ENCODE data around the gene OMP. TPM values are rescaled to one million over a fixed set of nuclear protein-coding genes. Genes with fewer than 3 reads are reported as not detected.
A peak's percentile ranks its signal among the peaks of the same experiment; 100 is the strongest.

OMP gene
- total and polyA plus RNA-seq, 2 of the 13 experiments (the other 11 are each of a cell fraction or from before 2014, with no cell fraction given): not detected

DNA sequence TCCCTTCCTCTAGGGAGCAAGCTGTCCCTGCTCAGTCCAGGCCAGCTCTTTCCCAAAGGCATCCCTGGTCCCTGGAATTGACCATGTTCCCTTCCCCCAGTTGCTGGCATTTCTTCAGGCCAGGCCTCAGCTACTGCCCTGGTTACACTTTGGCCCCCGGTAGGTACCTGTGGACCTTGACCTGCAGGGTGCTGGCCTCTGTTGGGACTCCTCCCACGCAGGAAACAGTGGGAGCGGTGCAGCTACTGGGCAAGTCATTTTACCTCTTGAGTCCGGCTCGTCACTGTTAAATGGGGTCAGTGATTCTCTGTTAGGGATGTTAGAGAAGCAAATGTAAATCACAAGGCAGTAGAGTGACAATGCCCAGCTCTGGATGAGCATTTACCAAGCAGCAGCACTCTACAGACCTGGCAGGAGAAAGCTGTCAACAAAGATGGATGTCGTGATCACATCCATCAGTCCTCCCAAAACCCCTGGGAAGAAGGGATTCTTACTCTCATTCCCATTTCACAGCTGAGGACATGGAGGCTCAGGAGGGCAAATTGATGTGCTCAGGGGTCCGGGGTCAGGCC lies 42.3 kb downstream of the OMP start (continued):
- TF ChIP-seq ZNF547 (CRISPR knock-in tag; IDR thresholded peaks at IDR 0.05) (no peak), ZNF788 (CRISPR knock-in tag; IDR thresholded peaks at IDR 0.05; ENCODE audit: borderline replicate concordance) (peak; percentile 20; the same call in 1 of the 2 replicates), HIVEP1 (CRISPR knock-in tag; IDR thresholded peaks at IDR 0.05) (no peak), ELF3 (CRISPR knock-in tag; IDR thresholded peaks at IDR 0.05) (peak; percentile 43; the same call in 1 of the 2 replicates), ZFP36 (IDR thresholded peaks at IDR 0.05; ENCODE audit: borderline replicate concordance, low read depth, low read length, partially characterized antibody) (no peak), ZSCAN29 (CRISPR knock-in tag; conservative IDR thresholded peaks at IDR 0.05) (0 out of 2 replicates have a peak, but pooled peaks have one; percentile 47), EP300 (IDR thresholded peaks at IDR 0.05; ENCODE audit: low read depth in 2 of 2, low read length in 2 of 2) (peak in 1 of 2 experiments; percentile 73; a peak in 2 of 4 replicates), EP300 (CRISPR knock-in tag; IDR thresholded peaks at IDR 0.05; ENCODE audit: borderline replicate concordance) (peak; percentile 82; the same call in 1 of the 2 replicates), ZBTB38 (CRISPR knock-in tag; IDR thresholded peaks at IDR 0.05) (peak; percentile 60; the same call in 1 of the 2 replicates), DR1 (CRISPR knock-in tag; IDR thresholded peaks at IDR 0.05) (no peak), SALL2 (CRISPR knock-in tag; IDR thresholded peaks at IDR 0.05) (0 out of 2 replicates have a peak, but pooled peaks have one; percentile 63), HNF4G (IDR thresholded peaks at IDR 0.05; ENCODE audit: borderline replicate concordance, low read depth, low read length) (peak; percentile 98), HNF4G (CRISPR knock-in tag; IDR thresholded peaks at IDR 0.05; ENCODE audit: borderline replicate concordance, low read depth) (peak; percentile 90; the same call in 1 of the 2 replicates)
- TF ChIP-seq, protein P1, sequence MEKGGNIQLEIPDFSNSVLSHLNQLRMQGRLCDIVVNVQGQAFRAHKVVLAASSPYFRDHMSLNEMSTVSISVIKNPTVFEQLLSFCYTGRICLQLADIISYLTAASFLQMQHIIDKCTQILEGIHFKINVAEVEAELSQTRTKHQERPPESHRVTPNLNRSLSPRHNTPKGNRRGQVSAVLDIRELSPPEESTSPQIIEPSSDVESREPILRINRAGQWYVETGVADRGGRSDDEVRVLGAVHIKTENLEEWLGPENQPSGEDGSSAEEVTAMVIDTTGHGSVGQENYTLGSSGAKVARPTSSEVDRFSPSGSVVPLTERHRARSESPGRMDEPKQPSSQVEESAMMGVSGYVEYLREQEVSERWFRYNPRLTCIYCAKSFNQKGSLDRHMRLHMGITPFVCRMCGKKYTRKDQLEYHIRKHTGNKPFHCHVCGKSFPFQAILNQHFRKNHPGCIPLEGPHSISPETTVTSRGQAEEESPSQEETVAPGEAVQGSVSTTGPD (CRISPR knock-in tag; IDR thresholded peaks at IDR 0.05): peak; percentile 47; the same call in 1 of the 2 replicates
- TF ChIP-seq, protein P2, sequence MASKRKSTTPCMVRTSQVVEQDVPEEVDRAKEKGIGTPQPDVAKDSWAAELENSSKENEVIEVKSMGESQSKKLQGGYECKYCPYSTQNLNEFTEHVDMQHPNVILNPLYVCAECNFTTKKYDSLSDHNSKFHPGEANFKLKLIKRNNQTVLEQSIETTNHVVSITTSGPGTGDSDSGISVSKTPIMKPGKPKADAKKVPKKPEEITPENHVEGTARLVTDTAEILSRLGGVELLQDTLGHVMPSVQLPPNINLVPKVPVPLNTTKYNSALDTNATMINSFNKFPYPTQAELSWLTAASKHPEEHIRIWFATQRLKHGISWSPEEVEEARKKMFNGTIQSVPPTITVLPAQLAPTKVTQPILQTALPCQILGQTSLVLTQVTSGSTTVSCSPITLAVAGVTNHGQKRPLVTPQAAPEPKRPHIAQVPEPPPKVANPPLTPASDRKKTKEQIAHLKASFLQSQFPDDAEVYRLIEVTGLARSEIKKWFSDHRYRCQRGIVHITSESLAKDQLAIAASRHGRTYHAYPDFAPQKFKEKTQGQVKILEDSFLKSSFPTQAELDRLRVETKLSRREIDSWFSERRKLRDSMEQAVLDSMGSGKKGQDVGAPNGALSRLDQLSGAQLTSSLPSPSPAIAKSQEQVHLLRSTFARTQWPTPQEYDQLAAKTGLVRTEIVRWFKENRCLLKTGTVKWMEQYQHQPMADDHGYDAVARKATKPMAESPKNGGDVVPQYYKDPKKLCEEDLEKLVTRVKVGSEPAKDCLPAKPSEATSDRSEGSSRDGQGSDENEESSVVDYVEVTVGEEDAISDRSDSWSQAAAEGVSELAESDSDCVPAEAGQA (IDR thresholded peaks at IDR 0.05; ENCODE audit: low read depth): no peak
- TF ChIP-seq, protein P2 (CRISPR knock-in tag; IDR thresholded peaks at IDR 0.05; ENCODE audit: borderline replicate concordance): no peak
- TF ChIP-seq, protein P3, sequence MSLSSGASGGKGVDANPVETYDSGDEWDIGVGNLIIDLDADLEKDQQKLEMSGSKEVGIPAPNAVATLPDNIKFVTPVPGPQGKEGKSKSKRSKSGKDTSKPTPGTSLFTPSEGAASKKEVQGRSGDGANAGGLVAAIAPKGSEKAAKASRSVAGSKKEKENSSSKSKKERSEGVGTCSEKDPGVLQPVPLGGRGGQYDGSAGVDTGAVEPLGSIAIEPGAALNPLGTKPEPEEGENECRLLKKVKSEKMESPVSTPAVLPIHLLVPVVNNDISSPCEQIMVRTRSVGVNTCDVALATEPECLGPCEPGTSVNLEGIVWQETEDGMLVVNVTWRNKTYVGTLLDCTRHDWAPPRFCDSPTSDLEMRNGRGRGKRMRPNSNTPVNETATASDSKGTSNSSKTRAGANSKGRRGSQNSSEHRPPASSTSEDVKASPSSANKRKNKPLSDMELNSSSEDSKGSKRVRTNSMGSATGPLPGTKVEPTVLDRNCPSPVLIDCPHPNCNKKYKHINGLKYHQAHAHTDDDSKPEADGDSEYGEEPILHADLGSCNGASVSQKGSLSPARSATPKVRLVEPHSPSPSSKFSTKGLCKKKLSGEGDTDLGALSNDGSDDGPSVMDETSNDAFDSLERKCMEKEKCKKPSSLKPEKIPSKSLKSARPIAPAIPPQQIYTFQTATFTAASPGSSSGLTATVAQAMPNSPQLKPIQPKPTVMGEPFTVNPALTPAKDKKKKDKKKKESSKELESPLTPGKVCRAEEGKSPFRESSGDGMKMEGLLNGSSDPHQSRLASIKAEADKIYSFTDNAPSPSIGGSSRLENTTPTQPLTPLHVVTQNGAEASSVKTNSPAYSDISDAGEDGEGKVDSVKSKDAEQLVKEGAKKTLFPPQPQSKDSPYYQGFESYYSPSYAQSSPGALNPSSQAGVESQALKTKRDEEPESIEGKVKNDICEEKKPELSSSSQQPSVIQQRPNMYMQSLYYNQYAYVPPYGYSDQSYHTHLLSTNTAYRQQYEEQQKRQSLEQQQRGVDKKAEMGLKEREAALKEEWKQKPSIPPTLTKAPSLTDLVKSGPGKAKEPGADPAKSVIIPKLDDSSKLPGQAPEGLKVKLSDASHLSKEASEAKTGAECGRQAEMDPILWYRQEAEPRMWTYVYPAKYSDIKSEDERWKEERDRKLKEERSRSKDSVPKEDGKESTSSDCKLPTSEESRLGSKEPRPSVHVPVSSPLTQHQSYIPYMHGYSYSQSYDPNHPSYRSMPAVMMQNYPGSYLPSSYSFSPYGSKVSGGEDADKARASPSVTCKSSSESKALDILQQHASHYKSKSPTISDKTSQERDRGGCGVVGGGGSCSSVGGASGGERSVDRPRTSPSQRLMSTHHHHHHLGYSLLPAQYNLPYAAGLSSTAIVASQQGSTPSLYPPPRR (CRISPR knock-in tag; IDR thresholded peaks at IDR 0.05; ENCODE audit: borderline replicate concordance): peak; percentile 57; the same call in 1 of the 2 replicates

All from HepG2 (cell line).